PC-9 (cell line): Measurements from ENCODE around the gene CDC42BPG.

Experiments
- CTCF ChIP-seq: fragments of 200-600 bp; sonication (generic); conservative IDR thresholded peaks from 2 replicates; pipeline ENCODE4 v1.6.1; 2017; ENCODE audit warnings: mixed run types, antibody characterized with exemption, mild to moderate bottlenecking, moderate library complexity
- EZH2 ChIP-seq: fragments of 200-600 bp; sonication (generic); IDR thresholded peaks from 2 replicates; pipeline ENCODE4 v1.8.0; 2017; ENCODE audit warnings: antibody characterized with exemption, low read depth

GRCh38 chr11:64838600-64839334 lies 5.7 kb downstream of the CDC42BPG start:
- TF ChIP-seq CTCF (no peak), EZH2 (no peak)
